ENCODE results near the gene CDK18.

The CDK18 gene

DNA sequence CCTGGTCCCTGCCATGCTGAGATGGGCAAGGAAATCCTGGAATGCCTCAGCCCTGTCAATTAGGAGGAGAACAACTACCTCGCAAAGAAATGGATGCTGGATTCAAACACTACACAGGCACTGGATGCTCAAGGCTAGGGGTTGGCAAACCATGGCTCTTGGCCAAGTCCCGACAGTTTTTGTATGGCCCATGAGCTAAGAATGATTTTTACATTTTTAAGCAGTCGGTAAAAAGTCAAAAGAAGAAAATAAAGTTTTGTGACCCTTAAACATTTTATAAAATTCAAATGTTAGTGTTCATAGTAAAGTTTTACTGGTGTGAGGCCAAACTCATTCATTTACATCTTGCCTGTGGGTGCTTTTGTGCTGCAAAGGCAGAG, 6.5 kb downstream of the CDK18 start:
- TF ChIP-seq, protein P1, sequence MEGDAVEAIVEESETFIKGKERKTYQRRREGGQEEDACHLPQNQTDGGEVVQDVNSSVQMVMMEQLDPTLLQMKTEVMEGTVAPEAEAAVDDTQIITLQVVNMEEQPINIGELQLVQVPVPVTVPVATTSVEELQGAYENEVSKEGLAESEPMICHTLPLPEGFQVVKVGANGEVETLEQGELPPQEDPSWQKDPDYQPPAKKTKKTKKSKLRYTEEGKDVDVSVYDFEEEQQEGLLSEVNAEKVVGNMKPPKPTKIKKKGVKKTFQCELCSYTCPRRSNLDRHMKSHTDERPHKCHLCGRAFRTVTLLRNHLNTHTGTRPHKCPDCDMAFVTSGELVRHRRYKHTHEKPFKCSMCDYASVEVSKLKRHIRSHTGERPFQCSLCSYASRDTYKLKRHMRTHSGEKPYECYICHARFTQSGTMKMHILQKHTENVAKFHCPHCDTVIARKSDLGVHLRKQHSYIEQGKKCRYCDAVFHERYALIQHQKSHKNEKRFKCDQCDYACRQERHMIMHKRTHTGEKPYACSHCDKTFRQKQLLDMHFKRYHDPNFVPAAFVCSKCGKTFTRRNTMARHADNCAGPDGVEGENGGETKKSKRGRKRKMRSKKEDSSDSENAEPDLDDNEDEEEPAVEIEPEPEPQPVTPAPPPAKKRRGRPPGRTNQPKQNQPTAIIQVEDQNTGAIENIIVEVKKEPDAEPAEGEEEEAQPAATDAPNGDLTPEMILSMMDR (IDR thresholded peaks at IDR 0.05; ENCODE audit: borderline replicate concordance, insufficient read depth, low read depth, low read length): no peak
- H3K4me3 ChIP-seq (ENCODE audit: low read depth, low read length): no peak overlapping the region

DNA sequence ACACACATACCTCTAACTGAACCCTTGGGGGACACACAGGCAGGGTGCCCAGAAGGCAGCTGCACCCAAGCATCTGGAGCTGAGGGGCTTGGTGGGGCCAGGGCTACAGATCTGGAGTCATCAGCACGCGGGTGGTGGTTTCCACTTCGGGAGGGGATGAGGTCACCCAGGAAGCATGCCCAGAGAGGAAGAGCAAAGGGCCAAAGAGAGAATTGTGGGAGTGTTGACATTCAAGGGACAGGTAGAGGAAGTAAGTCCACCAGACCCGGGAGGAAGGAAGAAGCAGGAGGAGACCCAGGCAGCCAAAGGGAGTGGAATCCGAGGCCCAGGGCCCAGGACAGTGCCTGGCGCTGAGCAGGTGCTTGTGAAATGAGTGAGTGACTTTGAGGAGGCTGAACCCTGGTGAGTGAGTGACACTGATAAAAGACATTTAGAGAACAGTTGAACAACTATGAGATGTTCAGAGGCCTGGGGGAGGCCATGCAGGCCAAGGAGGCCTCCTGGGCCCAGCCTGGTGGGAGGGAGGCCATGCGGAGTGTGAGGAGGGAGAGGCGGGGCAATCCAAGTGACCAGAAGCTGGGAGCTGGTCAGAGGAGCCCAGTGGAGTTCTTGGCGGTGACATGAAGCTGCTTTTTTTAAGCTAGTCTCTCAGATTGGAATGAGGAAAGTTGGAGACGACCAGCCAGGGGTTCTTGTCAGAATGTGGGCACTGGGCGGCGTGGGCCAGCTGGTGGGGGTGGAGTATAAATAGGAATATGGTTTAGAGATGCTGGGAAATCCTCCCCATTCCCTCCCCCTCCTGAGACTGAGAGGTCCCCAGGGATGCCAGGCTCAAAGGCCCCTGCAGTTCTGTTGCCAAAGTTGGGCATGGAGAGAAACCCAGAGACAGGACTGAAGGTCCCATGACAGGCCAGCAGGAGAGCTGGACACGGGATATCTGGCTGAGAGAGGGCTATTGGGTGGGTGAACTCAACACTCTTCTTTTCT, 7.9 kb downstream of the CDK18 start:
- no peak overlapping the region for H3K4me3 ChIP-seq (ENCODE audit: low read depth, low read length)
- TF ChIP-seq, protein P1 (IDR thresholded peaks at IDR 0.05; ENCODE audit: borderline replicate concordance, insufficient read depth, low read depth, low read length): no peak

DNA sequence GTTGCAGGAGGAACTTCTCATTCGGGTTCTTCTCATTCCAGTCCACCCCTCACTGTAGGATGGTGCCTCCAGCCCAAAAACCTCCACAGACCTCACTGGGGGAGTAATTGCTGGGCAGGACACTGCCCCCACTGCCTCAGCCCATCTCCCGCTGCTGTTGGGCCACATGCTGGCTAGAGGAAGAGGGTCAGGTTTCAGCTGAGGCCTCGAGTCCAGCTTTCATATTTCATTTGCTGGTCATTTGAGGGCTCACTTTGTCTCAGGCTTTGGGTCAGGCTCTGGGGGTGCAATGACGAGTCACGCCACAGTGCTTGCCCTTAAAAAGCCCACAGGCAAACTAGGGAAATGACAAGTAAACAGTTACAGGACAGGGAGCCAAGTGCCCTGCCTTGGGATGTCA, 9.3 kb downstream of the CDK18 start:
- no peak overlapping the region for H3K4me3 ChIP-seq (ENCODE audit: low read depth, low read length)
- TF ChIP-seq, protein P1 (IDR thresholded peaks at IDR 0.05; ENCODE audit: borderline replicate concordance, insufficient read depth, low read depth, low read length): no peak

DNA sequence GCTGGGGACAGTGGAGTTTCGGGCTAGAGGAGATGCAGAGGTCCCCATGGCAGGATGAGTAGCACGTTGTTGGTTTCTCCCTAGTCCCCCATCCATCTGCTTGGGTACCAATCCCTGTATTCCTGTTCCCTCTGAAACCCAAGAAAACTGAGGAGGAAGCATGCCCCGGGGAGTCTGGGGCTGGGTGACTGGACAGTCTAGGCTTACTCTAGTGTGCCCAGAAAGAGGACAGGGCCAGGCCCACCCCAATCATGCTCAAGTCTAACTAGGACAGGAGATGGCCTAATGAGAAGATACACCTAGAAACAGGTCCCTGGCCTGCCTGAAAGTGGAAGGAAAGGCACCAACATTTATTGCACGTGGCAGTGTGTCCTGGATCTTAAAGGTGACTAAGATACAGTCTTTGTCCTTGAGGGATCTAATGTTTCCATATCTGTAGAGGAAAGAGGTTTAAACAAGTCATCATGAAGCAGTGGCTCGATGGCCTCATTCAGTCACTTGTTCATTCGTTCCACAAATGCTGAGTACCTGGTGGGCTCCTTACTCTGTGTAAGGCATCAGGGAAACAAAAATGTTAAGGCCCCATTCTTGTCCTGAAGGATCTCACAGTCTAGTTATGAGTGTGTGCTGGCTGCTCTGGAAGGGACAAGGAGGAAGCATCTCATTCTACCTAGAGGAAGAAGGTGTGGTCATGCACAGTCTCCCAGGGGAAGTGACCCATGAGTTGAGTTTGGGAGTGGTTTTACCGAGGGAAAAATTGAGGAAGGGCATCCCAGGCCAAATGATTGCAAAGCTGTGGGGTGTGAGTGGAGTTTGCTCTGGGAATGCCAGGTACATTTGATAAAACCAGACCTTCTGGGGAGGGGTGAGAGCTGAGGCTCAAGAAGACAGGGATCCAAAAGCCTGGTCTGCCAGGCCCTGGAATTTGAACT, 10.0 kb downstream of the CDK18 start:
- TF ChIP-seq, protein P1 (IDR thresholded peaks at IDR 0.05; ENCODE audit: borderline replicate concordance, insufficient read depth, low read depth, low read length): no peak
- no peak overlapping the region for H3K4me3 ChIP-seq (ENCODE audit: low read depth, low read length)

DNA sequence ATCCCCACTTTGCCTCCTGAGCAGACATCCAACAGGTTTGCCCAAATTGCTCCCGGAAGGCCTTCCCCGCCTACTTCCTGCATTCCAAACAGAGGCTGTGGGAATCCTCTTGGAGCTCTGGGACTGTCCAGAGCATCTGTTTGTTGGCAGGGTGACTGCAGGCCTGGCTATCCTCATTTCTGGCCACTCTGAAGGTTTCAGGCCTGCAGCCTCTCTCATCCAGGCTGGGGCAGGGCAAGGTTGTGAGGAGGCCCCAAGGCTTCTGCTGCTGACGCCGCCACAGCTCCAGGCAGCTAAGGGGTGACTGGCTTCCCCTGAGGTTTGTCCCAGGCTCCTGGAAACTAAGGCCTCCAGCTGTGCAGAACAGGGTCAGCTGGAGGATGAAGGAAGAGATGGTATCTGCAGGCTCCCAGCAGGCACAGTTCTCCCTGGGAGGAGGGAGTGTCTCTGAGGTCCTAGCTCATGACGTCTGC, 11.3 kb downstream of the CDK18 start:
- H3K4me3 ChIP-seq (ENCODE audit: low read depth, low read length): no peak overlapping the region
- TF ChIP-seq, protein P1 (IDR thresholded peaks at IDR 0.05; ENCODE audit: borderline replicate concordance, insufficient read depth, low read depth, low read length): no peak

DNA sequence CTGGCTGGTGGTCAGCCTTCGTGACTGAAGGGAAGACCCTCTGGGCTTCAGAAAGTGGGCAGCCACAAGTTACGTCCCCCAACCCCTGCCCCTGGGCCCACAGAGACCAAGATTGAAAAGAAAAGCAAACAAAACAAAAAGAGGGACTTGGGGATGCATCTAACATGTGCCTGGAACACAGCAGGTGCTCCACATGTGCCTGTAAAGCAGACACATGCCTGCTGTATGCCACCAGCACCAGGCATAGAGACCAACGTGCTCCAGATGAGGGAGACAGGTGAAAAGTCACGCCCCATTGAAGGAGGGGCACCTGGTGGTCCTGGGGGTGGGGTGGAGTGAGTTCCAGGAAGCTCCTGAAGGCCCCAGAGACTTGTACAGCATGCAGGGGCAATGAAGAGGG, 11.9 kb downstream of the CDK18 start:
- TF ChIP-seq, protein P1 (IDR thresholded peaks at IDR 0.05; ENCODE audit: borderline replicate concordance, insufficient read depth, low read depth, low read length): no peak
- no peak overlapping the region for H3K4me3 ChIP-seq (ENCODE audit: low read depth, low read length)
